HEK293 (cell line): ENCODE data around the gene TPPP3.

Experiments used
- CTCF ChIA-PET: fragments of 350-600 bp; formaldehyde crosslinking; extraction: SDS; loops from one replicate; lab custom pipeline; 2021; ENCODE audit warnings: antibody characterized with exemption; lab: Yijun Ruan, JAX
- POLR2A ChIA-PET: fragments of 300-600 bp; formaldehyde crosslinking; extraction: SDS; loops from one replicate; lab custom pipeline; 2020; ENCODE audit warnings: antibody characterized with exemption, inconsistent platforms; lab: Yijun Ruan, JAX
- H3K27ac ChIP-seq: fragments of 200-500 bp; sonication (Bioruptor generic); 2 replicates; pipeline ENCODE4 v1.5.1; 2014; ENCODE audit warnings: low read depth, low read length, control low read depth, inconsistent platforms; ENCODE audit errors: extremely low read depth
- H3K36me3 ChIP-seq, 2 experiments: fragments of 200-500 bp in 1 of 2; sonication (Bioruptor generic) in 1 of 2; 1 replicate in 1 of 2; 2 replicates in 1 of 2; pipeline ENCODE4 v1.5.1; 2014 to 2017; ENCODE audit warnings: inconsistent platforms in 2 of 2, low read length in 2 of 2; ENCODE audit not compliant: control insufficient read depth in 2 of 2, insufficient read depth in 1 of 2
- H3K4me1 ChIP-seq: fragments of 200-500 bp; sonication (Bioruptor generic); 2 replicates; pipeline ENCODE4 v1.5.1; 2014; ENCODE audit warnings: mild to moderate bottlenecking, low read length, inconsistent platforms; ENCODE audit not compliant: control insufficient read depth, insufficient read depth
- H3K4me3 ChIP-seq: 2 replicates; pipeline ENCODE4 v1.5.1; 2011; ENCODE audit warnings: low read depth, mild to moderate bottlenecking, control low read depth, low read length, moderate library complexity
- H3K9me3 ChIP-seq: fragments of 200-500 bp; sonication (Bioruptor generic); 2 replicates; pipeline ENCODE4 v1.5.1; 2014; ENCODE audit warnings: low read depth, low read length, inconsistent platforms; ENCODE audit not compliant: control insufficient read depth, insufficient read depth
- ATF2 ChIP-seq: fragments of 450-650 bp; formaldehyde crosslinking; IDR thresholded peaks from 2 replicates; pipeline ENCODE4 v1.5.1; 2016; ENCODE audit warnings: missing biosample characterization, missing genetic modification characterization, low read depth
- BCL11A ChIP-seq: fragments of 450-650 bp; formaldehyde crosslinking; IDR thresholded peaks from 2 replicates; pipeline ENCODE4 v1.5.1; 2016; ENCODE audit warnings: low read depth, missing biosample characterization, missing genetic modification characterization
- HOXC10 ChIP-seq: sonication (generic); formaldehyde crosslinking; IDR thresholded peaks from 2 replicates; pipeline ENCODE4 v1.8.1; 2023; ENCODE audit warnings: mild to moderate bottlenecking, missing genetic modification reagents
- KLF17 ChIP-seq: fragments of 450-650 bp; formaldehyde crosslinking; IDR thresholded peaks from 2 replicates; pipeline ENCODE4 v1.5.1; 2016; ENCODE audit warnings: missing biosample characterization, missing genetic modification characterization
- MYNN ChIP-seq: fragments of 450-650 bp; formaldehyde crosslinking; IDR thresholded peaks from 2 replicates; pipeline ENCODE4 v1.5.1; 2016; ENCODE audit warnings: missing biosample characterization, missing genetic modification characterization, borderline replicate concordance
- SP7 ChIP-seq: fragments of 450-650 bp; formaldehyde crosslinking; IDR thresholded peaks from 2 replicates; pipeline ENCODE4 v1.5.1; 2016; ENCODE audit warnings: missing biosample characterization, missing genetic modification characterization
- ZBTB26 ChIP-seq: fragments of 450-650 bp; formaldehyde crosslinking; optimal IDR thresholded peaks from 2 replicates; pipeline ENCODE3; 2016; ENCODE audit warnings: missing biosample characterization, mild to moderate bottlenecking, missing genetic modification characterization
- ZEB2 ChIP-seq: fragments of 450-650 bp; formaldehyde crosslinking; IDR thresholded peaks from 2 replicates; pipeline ENCODE4 v1.5.1; 2016; ENCODE audit warnings: missing biosample characterization, missing genetic modification characterization
- ZFP69B ChIP-seq: fragments of 450-650 bp; formaldehyde crosslinking; IDR thresholded peaks from 2 replicates; pipeline ENCODE4 v1.5.1; 2016; ENCODE audit warnings: missing biosample characterization, missing genetic modification characterization
- ZNF112 ChIP-seq: fragments of 450-650 bp; formaldehyde crosslinking; IDR thresholded peaks from 2 replicates; pipeline ENCODE4 v1.5.0; 2017; ENCODE audit warnings: missing biosample characterization, missing genetic modification characterization
- ZNF114 ChIP-seq: fragments of 450-650 bp; formaldehyde crosslinking; IDR thresholded peaks from 2 replicates; pipeline ENCODE4 v1.5.0; 2017; ENCODE audit warnings: missing biosample characterization, missing genetic modification characterization
- ZNF121 ChIP-seq: fragments of 450-650 bp; formaldehyde crosslinking; IDR thresholded peaks from 2 replicates; pipeline ENCODE4 v1.5.1; 2016; ENCODE audit warnings: missing biosample characterization, missing genetic modification characterization
- ZNF146 ChIP-seq: fragments of 450-650 bp; formaldehyde crosslinking; IDR thresholded peaks from 2 replicates; pipeline ENCODE4 v1.5.1; 2016; ENCODE audit warnings: missing biosample characterization, missing genetic modification characterization
- ZNF16 ChIP-seq: fragments of 450-650 bp; formaldehyde crosslinking; IDR thresholded peaks from 2 replicates; pipeline ENCODE4 v1.5.1; 2016; ENCODE audit warnings: low read depth, missing biosample characterization, missing genetic modification characterization
- ZNF169 ChIP-seq: fragments of 450-650 bp; formaldehyde crosslinking; IDR thresholded peaks from 2 replicates; pipeline ENCODE4 v1.5.1; 2016; ENCODE audit warnings: missing biosample characterization, missing genetic modification characterization
- ZNF175 ChIP-seq: fragments of 450-650 bp; formaldehyde crosslinking; IDR thresholded peaks from 2 replicates; pipeline ENCODE4 v1.5.1; 2016; ENCODE audit warnings: missing biosample characterization, missing genetic modification characterization
- ZNF239 ChIP-seq: fragments of 450-650 bp; formaldehyde crosslinking; IDR thresholded peaks from 2 replicates; pipeline ENCODE4 v1.5.1; 2016; ENCODE audit warnings: missing biosample characterization, missing genetic modification characterization
- ZNF324 ChIP-seq: fragments of 450-650 bp; formaldehyde crosslinking; IDR thresholded peaks from 2 replicates; pipeline ENCODE4 v1.5.1; 2016; ENCODE audit warnings: missing biosample characterization, missing genetic modification characterization
- ZNF350 ChIP-seq: fragments of 450-650 bp; formaldehyde crosslinking; IDR thresholded peaks from 2 replicates; pipeline ENCODE4 v1.5.0; 2017; ENCODE audit warnings: missing biosample characterization, mild to moderate bottlenecking, missing genetic modification characterization
- ZNF394 ChIP-seq: fragments of 450-650 bp; formaldehyde crosslinking; IDR thresholded peaks from 2 replicates; pipeline ENCODE4 v1.5.1; 2016; ENCODE audit warnings: missing biosample characterization, missing genetic modification characterization, mild to moderate bottlenecking, moderate library complexity, borderline replicate concordance
- ZNF433 ChIP-seq: fragments of 450-650 bp; formaldehyde crosslinking; IDR thresholded peaks from 2 replicates; pipeline ENCODE4 v1.5.1; 2016; ENCODE audit warnings: missing biosample characterization, missing genetic modification characterization, low read depth
- ZNF514 ChIP-seq: fragments of 450-650 bp; formaldehyde crosslinking; IDR thresholded peaks from 2 replicates; pipeline ENCODE4 v1.5.1; 2016; ENCODE audit warnings: missing biosample characterization, missing genetic modification characterization
- ZNF548 ChIP-seq: fragments of 450-650 bp; formaldehyde crosslinking; IDR thresholded peaks from 2 replicates; pipeline ENCODE4 v1.5.1; 2016; ENCODE audit warnings: missing biosample characterization, missing genetic modification characterization
- ZNF621 ChIP-seq: fragments of 450-650 bp; formaldehyde crosslinking; IDR thresholded peaks from 2 replicates; pipeline ENCODE4 v1.5.1; 2017; ENCODE audit warnings: missing biosample characterization, missing genetic modification characterization
- ZNF626 ChIP-seq: fragments of 450-650 bp; sonication (Bioruptor Pico); formaldehyde crosslinking; IDR thresholded peaks from 2 replicates; pipeline ENCODE4 v1.5.1; 2018; ENCODE audit warnings: missing biosample characterization, missing genetic modification characterization, inconsistent platforms
- ZNF747 ChIP-seq: fragments of 450-650 bp; formaldehyde crosslinking; IDR thresholded peaks from 2 replicates; pipeline ENCODE4 v1.5.1; 2016; ENCODE audit warnings: missing biosample characterization, missing genetic modification characterization
- ZNF777 ChIP-seq: fragments of 450-650 bp; formaldehyde crosslinking; IDR thresholded peaks from 2 replicates; pipeline ENCODE4 v1.5.1; 2017; ENCODE audit warnings: missing biosample characterization, missing genetic modification characterization, borderline replicate concordance
- ZSCAN4 ChIP-seq: fragments of 450-650 bp; formaldehyde crosslinking; IDR thresholded peaks from 2 replicates; pipeline ENCODE4 v1.5.1; 2017; ENCODE audit warnings: missing biosample characterization, missing genetic modification characterization

TPPP3 gene

GRCh38 chr16:67345401-67345800 lies 47.9 kb downstream of the TPPP3 start:
- TF ChIP-seq ZNF146 (tag by site-specific recombination): no peak
- no peak for TF ChIP-seq ATF2 (tag by site-specific recombination)
- no peak for TF ChIP-seq ZNF16 (tag by site-specific recombination)
- no peak for TF ChIP-seq KLF17
- TF ChIP-seq ZNF350 (tag by site-specific recombination): no peak
- TF ChIP-seq ZNF514 (tag by site-specific recombination): no peak
- TF ChIP-seq ZNF112 (tag by site-specific recombination): no peak
- no peak for TF ChIP-seq ZNF121 (tag by site-specific recombination)
- TF ChIP-seq HOXC10 (CRISPR knock-in tag): no peak
- TF ChIP-seq ZSCAN4 (tag by site-specific recombination): no peak
- no peak for TF ChIP-seq ZNF394 (tag by site-specific recombination)
- TF ChIP-seq ZNF777 (tag by site-specific recombination): no peak
- TF ChIP-seq ZFP69B (tag by site-specific recombination): no peak
- no peak for TF ChIP-seq ZNF433 (tag by site-specific recombination)
- TF ChIP-seq ZNF626 (tag by site-specific recombination): no peak
- no peak for TF ChIP-seq ZNF324
- no peak for TF ChIP-seq MYNN
- ChIA-PET POLR2A (no interaction called here), CTCF (interaction anchor here (0.7 to 1.1 kb wide), 2 partner anchors 33 to 83 kb away, joined by 3 read pairs; no protein-coding TSS in a partner anchor)
- H3K4me3 ChIP-seq: no peak overlapping the region
- no peaks in the 10 kb centered on the region for H3K4me1 ChIP-seq
- no peaks in the 10 kb centered on the region for H3K9me3 ChIP-seq
- no peaks in the 10 kb centered on the region for H3K36me3 ChIP-seq
- H3K27ac ChIP-seq: no peak overlapping the region

- Histone ChIP-seq H3K36me3 (no peaks in the 10 kb centered on the region), H3K9me3 (no peaks in the 10 kb centered on the region), H3K27ac (no peak overlapping the region), H3K4me1 (no peaks in the 10 kb centered on the region), H3K4me3 (no peak overlapping the region)
- TF ChIP-seq ZEB2 (tag by site-specific recombination): no peak
- no peak for TF ChIP-seq ZNF239 (tag by site-specific recombination)
- TF ChIP-seq BCL11A (tag by site-specific recombination): no peak
- no peak for TF ChIP-seq ZNF747 (tag by site-specific recombination)
- TF ChIP-seq ZNF114 (tag by site-specific recombination): no peak
- no peak for TF ChIP-seq MYNN
- TF ChIP-seq ZNF548: no peak
- no peak for TF ChIP-seq ZNF146 (tag by site-specific recombination)
- no peak for TF ChIP-seq ZBTB26 (tag by site-specific recombination)
- no peak for TF ChIP-seq ZNF169 (tag by site-specific recombination)
- TF ChIP-seq ZNF175: no peak
- no peak for TF ChIP-seq SP7 (tag by site-specific recombination)
- no peak for TF ChIP-seq ZNF621
- POLR2A ChIA-PET: no interaction called here
- CTCF ChIA-PET: no interaction called here
Measured at GRCh38 chr16:67342616-67343015, 50.7 kb downstream of the TPPP3 start.
